HG02678 (cell line): ENCODE data around the gene KLHL5.
"Not testable (repeated sequence)": the region's sequence is repeated elsewhere in the genome, so short reads cannot be mapped to it uniquely, and the experiment has no call there.

Source experiments
- ATAC-seq: cut with Tn5 transposase; IDR thresholded peaks from one replicate; pipeline ENCODE4 v1.9.1; 2021; ENCODE audit warnings: mild to moderate bottlenecking, moderate library complexity; ENCODE audit not compliant: unreplicated experiment

The KLHL5 gene

GRCh38 chr4:39062094-39062769 lies at the start of gene KLHL5:
Gene KLHL5, plus strand, starts transcription at chr4:39062232. Its CDS starts 421 bp downstream, at chr4:39062653.
- no peak for ATAC-seq

- no peak for ATAC-seq
Observed at GRCh38 chr4:39014028-39014427, 48.0 kb upstream of the KLHL5 start.

GRCh38 chr4:39020130-39020529 lies 41.9 kb upstream of the KLHL5 start:
- no peak for ATAC-seq

GRCh38 chr4:39021631-39022030 lies 40.4 kb upstream of the KLHL5 start:
- ATAC-seq = no peak

- ATAC-seq = no peak
Observed at GRCh38 chr4:39022241-39022640, 39.8 kb upstream of the KLHL5 start.

- no peak for ATAC-seq
Observed at GRCh38 chr4:39023059-39023458, 39.0 kb upstream of the KLHL5 start.

GRCh38 chr4:39024311-39024865 lies 37.6 kb upstream of the KLHL5 start:
- no peak for ATAC-seq

- no peak for ATAC-seq
Observed at GRCh38 chr4:39025552-39026085, 36.4 kb upstream of the KLHL5 start.

GRCh38 chr4:39026096-39026495 lies 35.9 kb upstream of the KLHL5 start:
- no peak for ATAC-seq

- ATAC-seq = no peak
Observed at GRCh38 chr4:39029752-39030694, 32.0 kb upstream of the KLHL5 start.

GRCh38 chr4:39030725-39031124 lies 31.3 kb upstream of the KLHL5 start:
- no peak for ATAC-seq

- ATAC-seq = not testable (repeated sequence)
Observed at GRCh38 chr4:39031590-39032020, 30.4 kb upstream of the KLHL5 start.

- peak; percentile 68 for ATAC-seq
Observed at GRCh38 chr4:39032218-39033085, 29.6 kb upstream of the KLHL5 start, which contains the start of gene TMEM156. Gene TMEM156, minus strand, starts transcription at chr4:39032409. Its CDS starts 96 bp downstream, at chr4:39032313.

- no peak for ATAC-seq
Observed at GRCh38 chr4:39036172-39036571, 25.9 kb upstream of the KLHL5 start.

- no peak for ATAC-seq
Observed at GRCh38 chr4:39037491-39037825, 24.6 kb upstream of the KLHL5 start.

- ATAC-seq = no peak
Observed at GRCh38 chr4:39037941-39038340, 24.1 kb upstream of the KLHL5 start.

GRCh38 chr4:39039108-39039507 lies 22.9 kb upstream of the KLHL5 start:
- ATAC-seq = no peak

GRCh38 chr4:39042366-39042765 lies 19.7 kb upstream of the KLHL5 start:
- ATAC-seq = no peak

GRCh38 chr4:39043058-39043860 lies 18.8 kb upstream of the KLHL5 start:
- no peak for ATAC-seq
